ENCODE results near the gene CCDC146. TPM values are rescaled to one million over a fixed set of nuclear protein-coding genes. Genes with fewer than 3 reads are reported as not detected.

The CCDC146 gene
- total and polyA plus RNA-seq, 2 of the 13 experiments (the other 11 are each of a cell fraction or from before 2014, with no cell fraction given): 2.4 to 4.1 TPM

- TF ChIP-seq GTF3A (CRISPR knock-in tag; conservative IDR thresholded peaks at IDR 0.05): no peak
- peak; percentile 28; the same call in 1 of the 2 replicates for TF ChIP-seq CREM (IDR thresholded peaks at IDR 0.05)
- TF ChIP-seq CREM (CRISPR knock-in tag; IDR thresholded peaks at IDR 0.05): no peak
- TF ChIP-seq ZFP62 (CRISPR knock-in tag; IDR thresholded peaks at IDR 0.05): no peak
- no peak for TF ChIP-seq FOXP1 (IDR thresholded peaks at IDR 0.05)
- peak; percentile 14; the same call in 1 of the 2 replicates for TF ChIP-seq FOXP1 (CRISPR knock-in tag; IDR thresholded peaks at IDR 0.05)
- TF ChIP-seq ATAD3A (CRISPR knock-in tag; IDR thresholded peaks at IDR 0.05): no peak
- no peak for TF ChIP-seq NCOA5 (CRISPR knock-in tag; IDR thresholded peaks at IDR 0.05)
These were observed 59.3 kb downstream of the CCDC146 start (continued) for GRCh38 chr7:77181734-77182133.

- BruUV-seq (replicated peaks): no TSS peak
- ChIA-PET CTCF (ENCODE audit: low intra/inter-chr PET ratio, low total read pairs) (no interaction called here), POLR2A (no interaction called here)
- intact Hi-C loops (cut with micrococcal nuclease; ENCODE audit: unreplicated experiment) (no loop called here), in situ Hi-C loops (cut with HindIII; ENCODE audit: extremely low pct_ligation_motif_present, low pct_unique_long_range_greater_than_20kb) (no loop called here)
- no peak for DNase-seq (ENCODE audit: low spot score)
- Histone ChIP-seq H3K4me2 (ENCODE audit: low read depth, low read length) (no peak overlapping the region), H3K27ac (ENCODE audit: extremely low read length, insufficient read depth, low read length) (peak overlapping the region; percentile 2), H4K20me1 (ENCODE audit: insufficient read depth, low read length) (no peaks in the 10 kb centered on the region), H3K36me3 (replicated peaks in 1 of 2; ENCODE audit: control insufficient read depth in 1 of 2, insufficient read depth in 2 of 2, low read length in 2 of 2) (no peaks in the 10 kb centered on the region), H3K9me3 (ENCODE audit: low read length) (no peaks in the 10 kb centered on the region), H2AFZ (ENCODE audit: low read length) (no peak overlapping the region), H3K79me2 (ENCODE audit: insufficient read depth, low read length) (no peaks in the 10 kb centered on the region), H3K27me3 (ENCODE audit: control insufficient read depth in 1 of 2, insufficient read depth in 2 of 2, low read length in 2 of 2) (no peaks in the 10 kb centered on the region), H3K9ac (ENCODE audit: insufficient read depth, low read depth, low read length) (no peak overlapping the region), H3K4me1 (ENCODE audit: insufficient read depth, low read length) (peaks cover 19% of the 10 kb centered on the region), H3K4me3 (replicated peaks in 1 of 3; ENCODE audit: insufficient read depth in 1 of 3, low read depth in 2 of 3, low read length in 3 of 3) (no peak overlapping the region)
- FAIRE-seq: no peak
- no peak for ATAC-seq
- TF ChIP-seq HOXA5 (CRISPR knock-in tag; IDR thresholded peaks at IDR 0.05) (no peak), KLF9 (CRISPR knock-in tag; IDR thresholded peaks at IDR 0.05; ENCODE audit: low read depth) (no peak), ZNF563 (CRISPR knock-in tag; IDR thresholded peaks at IDR 0.05) (no peak), CERS6 (CRISPR knock-in tag; IDR thresholded peaks at IDR 0.05) (no peak), TFDP2 (CRISPR knock-in tag; IDR thresholded peaks at IDR 0.05) (no peak), RFX3 (CRISPR knock-in tag; IDR thresholded peaks at IDR 0.05) (no peak), PATZ1 (CRISPR knock-in tag; IDR thresholded peaks at IDR 0.05) (no peak), ATF7-NPFF (CRISPR knock-in tag; IDR thresholded peaks at IDR 0.05; ENCODE audit: low read depth) (no peak)
- 96% methylated on average over 1 of the region's 1 CpG for WGBS (ENCODE audit: low lambda C conversion rate)
These were observed 59.8 kb downstream of the CCDC146 start for GRCh38 chr7:77182261-77182660.
